C4-2B (cell line): ENCODE measurements around the gene PDIK1L.

Experiments used
- ZFX ChIP-seq: fragments of 450-650 bp; IDR thresholded peaks from 2 replicates; pipeline ENCODE4 v1.6.1; 2017
- TF ChIP-seq, protein P1 (sequence below): fragments of 450-650 bp; conservative IDR thresholded peaks from 2 replicates; pipeline ENCODE4 v1.5.1; 2017; ENCODE audit warnings: mild to moderate bottlenecking

DNA sequence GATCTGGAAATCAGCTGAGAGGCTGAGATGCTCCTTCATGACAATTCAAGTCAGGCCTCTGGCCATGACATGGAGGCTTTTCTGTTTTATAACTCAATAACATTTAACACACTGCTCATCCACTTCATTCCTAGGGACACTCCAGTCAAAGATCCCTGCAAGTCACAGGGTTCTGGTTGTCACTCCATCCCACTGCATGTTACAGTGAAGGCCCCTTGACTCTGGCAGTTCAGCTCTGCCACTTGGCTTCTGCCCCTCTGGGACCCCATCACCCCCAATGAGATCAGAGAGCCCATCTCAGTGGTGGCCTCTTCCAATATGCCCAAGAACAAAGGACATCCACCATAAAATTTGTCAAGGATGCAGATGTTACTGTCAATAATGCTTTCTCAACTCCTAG, 37.3 kb downstream of the PDIK1L start:
- TF ChIP-seq, protein P1, sequence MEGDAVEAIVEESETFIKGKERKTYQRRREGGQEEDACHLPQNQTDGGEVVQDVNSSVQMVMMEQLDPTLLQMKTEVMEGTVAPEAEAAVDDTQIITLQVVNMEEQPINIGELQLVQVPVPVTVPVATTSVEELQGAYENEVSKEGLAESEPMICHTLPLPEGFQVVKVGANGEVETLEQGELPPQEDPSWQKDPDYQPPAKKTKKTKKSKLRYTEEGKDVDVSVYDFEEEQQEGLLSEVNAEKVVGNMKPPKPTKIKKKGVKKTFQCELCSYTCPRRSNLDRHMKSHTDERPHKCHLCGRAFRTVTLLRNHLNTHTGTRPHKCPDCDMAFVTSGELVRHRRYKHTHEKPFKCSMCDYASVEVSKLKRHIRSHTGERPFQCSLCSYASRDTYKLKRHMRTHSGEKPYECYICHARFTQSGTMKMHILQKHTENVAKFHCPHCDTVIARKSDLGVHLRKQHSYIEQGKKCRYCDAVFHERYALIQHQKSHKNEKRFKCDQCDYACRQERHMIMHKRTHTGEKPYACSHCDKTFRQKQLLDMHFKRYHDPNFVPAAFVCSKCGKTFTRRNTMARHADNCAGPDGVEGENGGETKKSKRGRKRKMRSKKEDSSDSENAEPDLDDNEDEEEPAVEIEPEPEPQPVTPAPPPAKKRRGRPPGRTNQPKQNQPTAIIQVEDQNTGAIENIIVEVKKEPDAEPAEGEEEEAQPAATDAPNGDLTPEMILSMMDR: no peak
- no peak for TF ChIP-seq ZFX
